SK-N-MC (cell line): ENCODE results near the gene TSHZ3.

Experiments
- DNase-seq: peaks from one replicate; pipeline ENCODE4 v3.0.0-alpha.2; 2011; ENCODE audit warnings: low read depth, low spot score
- H3K27ac ChIP-seq: fragments of 200-600 bp; sonication (generic); 2 replicates; pipeline ENCODE4 v1.5.1; 2016; ENCODE audit warnings: mixed run types
- H3K36me3 ChIP-seq: fragments of 200-600 bp; sonication (generic); 2 replicates; pipeline ENCODE4 v1.6.1; 2017; ENCODE audit warnings: antibody characterized with exemption, low read length, mixed read lengths; ENCODE audit not compliant: insufficient read depth
- H3K4me3 ChIP-seq: fragments of 200-600 bp; sonication (generic); 2 replicates; pipeline ENCODE4 v1.5.1; 2016
- H3K9ac ChIP-seq: fragments of 200-600 bp; sonication (generic); 2 replicates; pipeline ENCODE4 v1.8.0; 2017; ENCODE audit warnings: mixed run types, mixed read lengths; ENCODE audit not compliant: insufficient read length
- H3K9me3 ChIP-seq: fragments of 200-600 bp; sonication (generic); 2 replicates; pipeline ENCODE4 v1.6.1; 2017; ENCODE audit warnings: low read depth, mild to moderate bottlenecking, antibody characterized with exemption, low read length, moderate library complexity, mixed read lengths
- EZH2 ChIP-seq: fragments of 200-600 bp; sonication (generic); IDR thresholded peaks from one replicate; pipeline ENCODE4 v1.6.1; 2017; ENCODE audit warnings: antibody characterized with exemption
- FOXP2 ChIP-seq: optimal IDR thresholded peaks from 2 replicates; pipeline ENCODE3; 2011; ENCODE audit warnings: mild to moderate bottlenecking, moderate library complexity; ENCODE audit not compliant: insufficient read depth; ENCODE audit errors: extremely low read length, control extremely low read depth
- POLR2AphosphoS5 ChIP-seq: IDR thresholded peaks from 2 replicates; pipeline ENCODE4 v1.6.1; 2012; ENCODE audit warnings: mild to moderate bottlenecking, low read depth, low read length, borderline replicate concordance

The TSHZ3 gene

GRCh38 chr19:31256593-31256960, 92.7 kb downstream of the TSHZ3 start:
- Histone ChIP-seq H3K9ac (no peak overlapping the region), H3K4me3 (no peak overlapping the region), H3K36me3 (no peaks in the 10 kb centered on the region), H3K9me3 (no peaks in the 10 kb centered on the region), H3K27ac (no peak overlapping the region)
- TF ChIP-seq FOXP2 (no peak), POLR2AphosphoS5 (no peak), EZH2 (no peak)
- DNase-seq = no peak

- TF ChIP-seq EZH2 (no peak), FOXP2 (no peak), POLR2AphosphoS5 (no peak)
- DNase-seq = no peak
- Histone ChIP-seq H3K27ac (no peak overlapping the region), H3K9ac (no peak overlapping the region), H3K9me3 (no peaks in the 10 kb centered on the region), H3K36me3 (no peaks in the 10 kb centered on the region), H3K4me3 (no peak overlapping the region)
Observed at GRCh38 chr19:31255831-31256592, 93.2 kb downstream of the TSHZ3 start.

GRCh38 chr19:31255174-31255799, 93.9 kb downstream of the TSHZ3 start:
- no peaks in the 10 kb centered on the region for H3K9me3 ChIP-seq
- TF ChIP-seq EZH2 = no peak
- TF ChIP-seq POLR2AphosphoS5 = no peak
- no peak overlapping the region for H3K4me3 ChIP-seq
- no peak for DNase-seq
- H3K36me3 ChIP-seq = no peaks in the 10 kb centered on the region
- H3K9ac ChIP-seq = no peak overlapping the region
- no peak overlapping the region for H3K27ac ChIP-seq

- TF ChIP-seq EZH2 (no peak), FOXP2 (no peak), POLR2AphosphoS5 (no peak)
- no peak overlapping the region for H3K27ac ChIP-seq
Observed at GRCh38 chr19:31254611-31255010, 94.6 kb downstream of the TSHZ3 start.

GRCh38 chr19:31254180-31254551, 95.1 kb downstream of the TSHZ3 start:
- DNase-seq = no peak
- H3K36me3 ChIP-seq = no peaks in the 10 kb centered on the region
- H3K9ac ChIP-seq = no peak overlapping the region
- no peak overlapping the region for H3K4me3 ChIP-seq
- no peak for TF ChIP-seq POLR2AphosphoS5
- no peak overlapping the region for H3K27ac ChIP-seq
- no peaks in the 10 kb centered on the region for H3K9me3 ChIP-seq

More at GRCh38 chr19:31254611-31255010, 94.6 kb downstream of the TSHZ3 start:
- DNase-seq = no peak
- Histone ChIP-seq H3K9ac (no peak overlapping the region), H3K9me3 (no peaks in the 10 kb centered on the region), H3K4me3 (no peak overlapping the region), H3K36me3 (no peaks in the 10 kb centered on the region)

GRCh38 chr19:31253526-31254179, 95.6 kb downstream of the TSHZ3 start:
- no peaks in the 10 kb centered on the region for H3K9me3 ChIP-seq
- H3K4me3 ChIP-seq = no peak overlapping the region
- no peak overlapping the region for H3K27ac ChIP-seq
- DNase-seq = no peak
- no peaks in the 10 kb centered on the region for H3K36me3 ChIP-seq
- no peak for TF ChIP-seq FOXP2
- H3K9ac ChIP-seq = no peak overlapping the region

GRCh38 chr19:31252441-31252840, 96.8 kb downstream of the TSHZ3 start:
- no peak for TF ChIP-seq EZH2
- TF ChIP-seq POLR2AphosphoS5 = no peak
- TF ChIP-seq FOXP2 = no peak
- no peak for DNase-seq
- no peak overlapping the region for H3K4me3 ChIP-seq
- H3K27ac ChIP-seq = no peak overlapping the region
- no peaks in the 10 kb centered on the region for H3K36me3 ChIP-seq
- H3K9ac ChIP-seq = no peak overlapping the region
- no peaks in the 10 kb centered on the region for H3K9me3 ChIP-seq

GRCh38 chr19:31249217-31249616, 100.0 kb downstream of the TSHZ3 start:
- no peak for DNase-seq
- TF ChIP-seq POLR2AphosphoS5 (no peak), EZH2 (no peak), FOXP2 (no peak)

More at GRCh38 chr19:31249217-31249616, 100.0 kb downstream of the TSHZ3 start:
- Histone ChIP-seq H3K9ac (no peak overlapping the region), H3K27ac (no peak overlapping the region), H3K9me3 (no peaks in the 10 kb centered on the region), H3K36me3 (no peaks in the 10 kb centered on the region), H3K4me3 (no peak overlapping the region)
